ENCODE measurements around the gene ZNF598. TPM values are rescaled to one million over a fixed set of nuclear protein-coding genes. Genes with fewer than 3 reads are reported as not detected.

ZNF598 gene
- total and polyA plus RNA-seq, 2 of the 13 experiments (the other 11 are each of a cell fraction or from before 2014, with no cell fraction given): 13.5 to 14.2 TPM

GRCh38 chr16:2015117-2015946 lies 5.7 kb upstream of the ZNF598 start (continued):
- no peak for TF ChIP-seq BRD4 (CRISPR knock-in tag; IDR thresholded peaks at IDR 0.05)
- TF ChIP-seq TCF12 (IDR thresholded peaks at IDR 0.05): no peak
- no peak for TF ChIP-seq TCF12 (CRISPR knock-in tag; IDR thresholded peaks at IDR 0.05)
- TF ChIP-seq, protein P1, sequence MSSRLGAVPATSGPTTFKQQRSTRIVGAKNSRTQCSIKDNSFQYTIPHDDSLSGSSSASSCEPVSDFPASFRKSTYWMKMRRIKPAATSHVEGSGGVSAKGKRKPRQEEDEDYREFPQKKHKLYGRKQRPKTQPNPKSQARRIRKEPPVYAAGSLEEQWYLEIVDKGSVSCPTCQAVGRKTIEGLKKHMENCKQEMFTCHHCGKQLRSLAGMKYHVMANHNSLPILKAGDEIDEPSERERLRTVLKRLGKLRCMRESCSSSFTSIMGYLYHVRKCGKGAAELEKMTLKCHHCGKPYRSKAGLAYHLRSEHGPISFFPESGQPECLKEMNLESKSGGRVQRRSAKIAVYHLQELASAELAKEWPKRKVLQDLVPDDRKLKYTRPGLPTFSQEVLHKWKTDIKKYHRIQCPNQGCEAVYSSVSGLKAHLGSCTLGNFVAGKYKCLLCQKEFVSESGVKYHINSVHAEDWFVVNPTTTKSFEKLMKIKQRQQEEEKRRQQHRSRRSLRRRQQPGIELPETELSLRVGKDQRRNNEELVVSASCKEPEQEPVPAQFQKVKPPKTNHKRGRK (CRISPR knock-in tag; IDR thresholded peaks at IDR 0.05): no peak
- TF ChIP-seq ZBTB20 (CRISPR knock-in tag; IDR thresholded peaks at IDR 0.05; ENCODE audit: borderline replicate concordance, low read depth): peak; percentile 25; the same call in 1 of the 2 replicates
- TF ChIP-seq, protein P2, sequence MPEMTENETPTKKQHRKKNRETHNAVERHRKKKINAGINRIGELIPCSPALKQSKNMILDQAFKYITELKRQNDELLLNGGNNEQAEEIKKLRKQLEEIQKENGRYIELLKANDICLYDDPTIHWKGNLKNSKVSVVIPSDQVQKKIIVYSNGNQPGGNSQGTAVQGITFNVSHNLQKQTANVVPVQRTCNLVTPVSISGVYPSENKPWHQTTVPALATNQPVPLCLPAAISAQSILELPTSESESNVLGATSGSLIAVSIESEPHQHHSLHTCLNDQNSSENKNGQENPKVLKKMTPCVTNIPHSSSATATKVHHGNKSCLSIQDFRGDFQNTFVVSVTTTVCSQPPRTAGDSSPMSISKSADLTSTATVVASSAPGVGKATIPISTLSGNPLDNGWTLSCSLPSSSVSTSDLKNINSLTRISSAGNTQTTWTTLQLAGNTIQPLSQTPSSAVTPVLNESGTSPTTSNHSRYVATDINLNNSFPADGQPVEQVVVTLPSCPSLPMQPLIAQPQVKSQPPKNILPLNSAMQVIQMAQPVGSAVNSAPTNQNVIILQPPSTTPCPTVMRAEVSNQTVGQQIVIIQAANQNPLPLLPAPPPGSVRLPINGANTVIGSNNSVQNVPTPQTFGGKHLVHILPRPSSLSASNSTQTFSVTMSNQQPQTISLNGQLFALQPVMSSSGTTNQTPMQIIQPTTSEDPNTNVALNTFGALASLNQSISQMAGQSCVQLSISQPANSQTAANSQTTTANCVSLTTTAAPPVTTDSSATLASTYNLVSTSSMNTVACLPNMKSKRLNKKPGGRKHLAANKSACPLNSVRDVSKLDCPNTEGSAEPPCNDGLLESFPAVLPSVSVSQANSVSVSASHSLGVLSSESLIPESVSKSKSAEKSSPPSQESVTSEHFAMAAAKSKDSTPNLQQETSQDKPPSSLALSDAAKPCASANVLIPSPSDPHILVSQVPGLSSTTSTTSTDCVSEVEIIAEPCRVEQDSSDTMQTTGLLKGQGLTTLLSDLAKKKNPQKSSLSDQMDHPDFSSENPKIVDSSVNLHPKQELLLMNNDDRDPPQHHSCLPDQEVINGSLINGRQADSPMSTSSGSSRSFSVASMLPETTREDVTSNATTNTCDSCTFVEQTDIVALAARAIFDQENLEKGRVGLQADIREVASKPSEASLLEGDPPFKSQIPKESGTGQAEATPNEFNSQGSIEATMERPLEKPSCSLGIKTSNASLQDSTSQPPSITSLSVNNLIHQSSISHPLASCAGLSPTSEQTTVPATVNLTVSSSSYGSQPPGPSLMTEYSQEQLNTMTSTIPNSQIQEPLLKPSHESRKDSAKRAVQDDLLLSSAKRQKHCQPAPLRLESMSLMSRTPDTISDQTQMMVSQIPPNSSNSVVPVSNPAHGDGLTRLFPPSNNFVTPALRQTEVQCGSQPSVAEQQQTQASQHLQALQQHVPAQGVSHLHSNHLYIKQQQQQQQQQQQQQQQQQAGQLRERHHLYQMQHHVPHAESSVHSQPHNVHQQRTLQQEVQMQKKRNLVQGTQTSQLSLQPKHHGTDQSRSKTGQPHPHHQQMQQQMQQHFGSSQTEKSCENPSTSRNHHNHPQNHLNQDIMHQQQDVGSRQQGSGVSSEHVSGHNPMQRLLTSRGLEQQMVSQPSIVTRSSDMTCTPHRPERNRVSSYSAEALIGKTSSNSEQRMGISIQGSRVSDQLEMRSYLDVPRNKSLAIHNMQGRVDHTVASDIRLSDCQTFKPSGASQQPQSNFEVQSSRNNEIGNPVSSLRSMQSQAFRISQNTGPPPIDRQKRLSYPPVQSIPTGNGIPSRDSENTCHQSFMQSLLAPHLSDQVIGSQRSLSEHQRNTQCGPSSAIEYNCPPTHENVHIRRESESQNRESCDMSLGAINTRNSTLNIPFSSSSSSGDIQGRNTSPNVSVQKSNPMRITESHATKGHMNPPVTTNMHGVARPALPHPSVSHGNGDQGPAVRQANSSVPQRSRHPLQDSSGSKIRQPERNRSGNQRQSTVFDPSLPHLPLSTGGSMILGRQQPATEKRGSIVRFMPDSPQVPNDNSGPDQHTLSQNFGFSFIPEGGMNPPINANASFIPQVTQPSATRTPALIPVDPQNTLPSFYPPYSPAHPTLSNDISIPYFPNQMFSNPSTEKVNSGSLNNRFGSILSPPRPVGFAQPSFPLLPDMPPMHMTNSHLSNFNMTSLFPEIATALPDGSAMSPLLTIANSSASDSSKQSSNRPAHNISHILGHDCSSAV (CRISPR knock-in tag; IDR thresholded peaks at IDR 0.05; ENCODE audit: borderline replicate concordance): no peak
- TF ChIP-seq TBP (CRISPR knock-in tag; IDR thresholded peaks at IDR 0.05): no peak
- TF ChIP-seq ZBED4 (CRISPR knock-in tag; IDR thresholded peaks at IDR 0.05; ENCODE audit: borderline replicate concordance): no peak
- TF ChIP-seq PHF8 (CRISPR knock-in tag; IDR thresholded peaks at IDR 0.05): 0 out of 2 replicates have a peak, but pooled peaks have one; percentile 15
- no peak for TF ChIP-seq MYNN (CRISPR knock-in tag; IDR thresholded peaks at IDR 0.05; ENCODE audit: low read depth)
- no peak for TF ChIP-seq ZNF335 (CRISPR knock-in tag; IDR thresholded peaks at IDR 0.05)
- no peak for TF ChIP-seq ZNF891 (CRISPR knock-in tag; IDR thresholded peaks at IDR 0.05)
- no peak for TF ChIP-seq PBX2 (CRISPR knock-in tag; IDR thresholded peaks at IDR 0.05)
- no peak for TF ChIP-seq RELA (CRISPR knock-in tag; IDR thresholded peaks at IDR 0.05)

Data from HepG2 (cell line).